HG03025 (cell line): ENCODE results near the gene RANBP3.

Source experiments
- ATAC-seq: cut with Tn5 transposase; IDR thresholded peaks from one replicate; pipeline ENCODE4 v1.9.1; 2021; ENCODE audit warnings: mild to moderate bottlenecking, moderate library complexity; ENCODE audit not compliant: unreplicated experiment, low FRiP score

Gene RANBP3

GRCh38 chr19:5953030-5953589 lies 24.8 kb downstream of the RANBP3 start:
- no peak for ATAC-seq

- no peak for ATAC-seq
These were observed 25.5 kb downstream of the RANBP3 start for GRCh38 chr19:5952193-5953029.

DNA sequence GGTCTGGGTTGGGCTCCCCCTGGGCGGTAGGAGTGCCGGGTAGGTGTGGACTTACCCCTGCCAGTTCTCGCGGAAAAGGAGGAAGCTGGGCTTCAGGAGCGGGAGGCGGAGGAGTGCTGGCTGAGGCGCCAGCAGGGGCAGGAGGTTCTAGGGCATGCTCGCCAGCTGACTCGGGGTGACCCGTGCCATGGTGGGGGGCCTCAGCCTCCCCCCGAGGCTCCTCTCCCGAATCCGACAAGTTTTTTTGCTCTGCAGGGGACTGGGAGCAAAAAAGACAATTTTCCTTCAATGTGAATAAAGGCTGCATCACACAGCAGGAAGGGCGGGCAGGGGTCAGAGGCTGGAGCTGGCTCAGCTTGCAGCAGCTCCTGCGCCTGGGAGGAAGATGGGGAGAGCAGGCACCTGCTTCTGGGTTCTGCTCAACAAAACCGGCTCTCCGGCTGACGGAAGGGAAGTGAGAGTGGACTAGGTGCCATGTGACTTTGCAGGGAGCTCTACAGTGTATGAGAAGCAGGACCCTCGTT lies 26.5 kb downstream of the RANBP3 start:
- no peak for ATAC-seq

DNA sequence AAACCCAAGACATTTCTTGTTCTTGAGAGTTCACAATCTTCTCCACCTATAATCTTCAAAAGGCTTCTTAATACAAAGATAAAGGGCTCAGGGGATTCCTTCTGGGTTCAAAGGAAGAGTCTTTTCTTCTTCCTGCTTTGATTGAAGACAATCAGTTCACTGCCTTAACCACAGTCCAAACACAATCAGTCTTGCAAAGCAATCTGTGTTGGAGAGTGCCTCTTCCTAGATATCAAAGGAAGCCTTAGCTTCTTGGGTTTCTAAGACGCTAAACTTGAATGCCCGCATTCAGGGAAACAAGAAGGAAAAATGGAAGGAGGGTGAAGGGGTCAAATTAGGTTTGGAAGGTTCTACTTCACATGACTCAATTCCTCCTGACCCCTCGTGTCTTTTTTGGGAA lies 27.2 kb downstream of the RANBP3 start:
- ATAC-seq = no peak

DNA sequence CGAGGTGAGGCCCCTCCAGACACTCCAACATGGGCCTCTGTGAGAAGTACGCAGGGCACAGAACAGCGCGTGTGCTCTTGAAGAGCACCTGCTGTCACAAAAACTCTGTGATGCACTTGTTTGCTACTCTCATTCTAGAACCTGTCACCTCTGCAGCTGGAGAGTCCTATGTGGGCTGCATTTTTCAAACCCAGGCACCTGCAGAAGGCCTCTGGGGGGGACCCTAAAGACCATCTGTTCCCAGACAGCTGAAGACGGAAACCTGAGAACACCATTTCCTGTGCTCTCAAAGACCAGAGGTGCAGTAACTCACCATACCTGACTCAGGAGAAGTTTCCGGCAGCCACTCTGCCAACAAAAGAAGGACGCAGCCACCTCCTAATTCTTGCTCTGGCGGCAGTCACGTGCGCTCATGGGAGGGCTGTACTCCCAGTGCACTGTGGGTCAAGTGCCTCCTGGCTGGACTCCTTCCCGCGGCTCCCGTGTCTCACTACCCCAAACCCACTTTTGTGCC lies 28.1 kb downstream of the RANBP3 start:
- no peak for ATAC-seq

DNA sequence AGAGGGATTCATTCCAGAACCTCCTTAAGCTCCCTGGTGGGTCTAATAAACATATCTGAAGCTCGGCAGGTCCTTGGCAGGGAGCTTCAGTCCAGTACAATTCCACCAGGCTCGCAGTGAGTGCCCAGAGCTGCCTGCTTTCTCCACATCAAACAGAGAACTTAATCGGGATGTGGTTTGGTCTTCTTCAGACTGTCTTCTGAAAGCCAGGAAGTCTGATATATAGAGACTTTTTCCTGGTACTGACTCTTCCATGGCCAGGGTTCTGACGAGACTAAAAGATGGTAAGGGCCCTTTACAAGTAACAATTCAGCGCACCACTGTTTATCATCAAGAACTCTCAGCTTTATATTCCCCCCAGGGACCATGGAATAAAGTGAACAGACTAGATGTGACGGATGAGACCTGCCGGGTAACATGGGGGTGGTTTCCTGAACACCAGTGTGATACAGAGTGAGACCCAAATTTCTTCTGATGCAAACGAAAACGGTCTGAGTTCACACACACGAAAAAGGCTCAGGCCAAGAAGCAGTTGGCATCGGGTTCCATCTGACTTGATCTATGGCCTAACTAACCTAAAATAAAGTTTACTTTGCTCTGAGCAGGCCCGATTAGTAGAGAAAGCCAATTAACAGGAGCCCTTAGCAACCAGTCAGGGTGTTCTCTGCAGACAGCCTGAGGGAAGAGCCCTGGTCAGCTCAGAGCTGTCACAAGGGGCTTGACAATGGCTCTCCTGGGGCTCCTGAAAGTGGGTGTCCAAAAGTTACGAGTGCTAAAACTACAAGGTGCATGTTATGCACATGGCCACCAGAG lies 29.0 kb downstream of the RANBP3 start:
- ATAC-seq = no peak

- ATAC-seq = no peak
These were observed 30.5 kb downstream of the RANBP3 start for GRCh38 chr19:5947435-5947834.

- ATAC-seq = no peak
These were observed 34.3 kb downstream of the RANBP3 start for GRCh38 chr19:5943623-5944022.

- no peak for ATAC-seq
These were observed 34.9 kb downstream of the RANBP3 start for GRCh38 chr19:5943045-5943444.

- no peak for ATAC-seq
These were observed 36.3 kb downstream of the RANBP3 start for GRCh38 chr19:5941673-5942072.

DNA sequence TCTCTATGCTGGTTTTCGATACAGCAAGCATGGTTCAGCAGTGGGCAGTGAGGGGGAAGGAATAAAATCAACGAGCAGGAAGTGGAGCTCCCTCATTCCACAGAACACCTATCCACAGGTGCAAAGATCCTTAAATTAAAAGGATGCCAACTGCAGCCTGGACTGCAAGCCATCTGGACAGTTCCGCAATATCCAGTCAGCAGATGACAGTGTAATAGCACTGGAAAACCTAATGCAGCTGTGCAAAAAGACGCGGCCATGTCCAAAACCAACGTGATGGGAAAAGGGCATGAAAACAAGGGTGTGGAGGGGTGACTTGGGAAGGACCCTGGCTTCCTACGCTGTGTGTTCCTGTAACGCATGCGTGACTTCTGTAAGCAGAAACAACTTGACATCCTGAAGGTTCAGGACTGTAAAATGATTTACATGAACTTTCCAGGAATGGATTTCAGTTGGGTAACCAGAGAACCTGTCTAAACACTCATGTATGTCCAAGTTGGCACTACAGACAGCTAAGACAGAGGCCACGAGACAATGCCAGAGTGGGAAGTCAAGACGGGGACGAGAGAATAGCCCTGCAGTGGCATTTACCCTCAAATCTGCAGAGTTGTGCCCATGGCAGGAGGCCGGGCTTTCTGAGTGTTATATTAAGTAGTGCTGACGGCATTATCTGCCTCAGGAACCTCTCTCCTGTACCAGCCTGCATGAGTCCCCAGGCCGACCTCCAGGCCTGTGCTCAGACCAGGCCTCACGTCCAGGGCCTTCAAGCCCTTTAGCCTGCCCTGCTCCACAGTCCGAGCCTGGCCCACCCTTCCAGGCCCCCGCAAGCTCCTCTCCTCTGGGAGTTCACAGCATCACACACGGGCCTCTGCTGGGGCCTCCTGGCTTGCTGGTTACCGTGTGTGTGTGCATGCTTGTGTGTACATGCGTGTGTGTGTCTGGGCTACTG lies 37.4 kb downstream of the RANBP3 start:
- no peak for ATAC-seq

- no peak for ATAC-seq
These were observed 40.4 kb downstream of the RANBP3 start for GRCh38 chr19:5937550-5937949.

DNA sequence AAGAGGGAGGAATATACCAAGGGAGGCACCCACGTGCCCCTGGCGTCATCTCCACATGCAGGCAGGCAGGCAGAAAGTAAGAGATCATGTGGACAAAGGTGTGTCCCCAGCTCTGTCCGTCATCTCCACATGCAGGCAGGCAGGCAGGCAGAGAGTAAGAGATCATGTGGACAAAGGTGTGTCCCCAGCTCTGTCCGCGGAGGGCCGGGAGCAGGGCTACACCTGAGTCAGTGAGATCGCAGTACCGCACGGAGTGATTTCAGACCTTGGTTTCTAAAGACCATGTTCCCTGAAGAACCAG lies 41.7 kb downstream of the RANBP3 start:
- no peak for ATAC-seq

DNA sequence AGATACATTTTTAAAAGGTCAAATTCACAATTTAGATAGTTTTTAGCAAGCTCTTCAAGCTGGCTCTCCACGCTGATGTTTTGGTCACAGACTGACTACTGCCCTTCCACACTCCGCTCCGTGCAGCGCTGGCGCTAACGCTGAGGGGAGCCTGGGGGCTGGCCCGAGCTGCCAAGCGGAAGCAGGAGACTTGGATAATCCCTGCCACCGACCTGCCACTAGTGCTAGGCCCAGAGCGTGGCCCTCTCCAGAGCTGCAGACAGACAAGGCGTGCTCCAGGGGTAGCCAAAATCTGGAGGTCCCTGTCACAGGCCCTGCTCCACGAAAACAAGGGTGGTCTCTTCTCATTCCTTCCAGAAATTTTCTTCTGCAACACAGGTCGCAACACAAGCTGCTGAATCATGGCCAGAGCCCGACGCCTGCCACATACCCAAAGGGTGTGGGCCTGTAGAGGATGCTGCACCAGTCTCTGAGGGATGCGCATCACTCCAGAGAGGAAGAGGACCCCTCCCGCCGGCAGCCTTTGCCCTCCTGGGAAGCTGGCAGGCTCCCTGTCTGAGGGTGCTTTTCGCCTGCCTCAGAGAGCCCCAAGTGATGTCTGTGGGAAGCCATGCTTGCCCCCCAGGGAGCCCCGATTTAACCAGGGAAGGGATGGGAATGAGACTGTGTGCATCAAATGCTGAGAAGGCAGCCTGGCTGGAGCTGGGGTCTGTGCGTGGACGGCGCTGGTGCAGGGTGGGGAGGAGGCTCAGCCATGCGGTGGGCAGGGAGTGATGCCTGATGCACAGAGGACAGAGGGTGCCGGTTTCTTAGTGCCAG lies 42.3 kb downstream of the RANBP3 start:
- ATAC-seq = no peak

- no peak for ATAC-seq
These were observed 43.0 kb downstream of the RANBP3 start for GRCh38 chr19:5934774-5935472.

DNA sequence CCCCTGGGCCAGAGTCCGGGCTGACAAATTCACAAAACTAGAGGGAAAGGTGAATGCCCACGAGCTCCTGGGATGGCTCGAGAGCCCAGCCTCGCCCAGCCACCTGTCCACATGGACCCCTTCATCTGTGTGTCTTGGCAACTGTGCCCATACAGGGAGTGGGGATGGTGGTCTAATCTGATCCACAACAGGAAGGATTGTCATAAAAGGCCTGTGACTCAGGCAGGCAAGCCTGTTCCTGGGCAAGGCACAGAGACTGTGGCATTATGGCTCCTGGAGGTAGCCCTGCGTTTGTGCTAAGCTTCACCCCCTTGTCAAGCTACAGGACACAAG lies 43.9 kb downstream of the RANBP3 start:
- ATAC-seq = no peak

- no peak for ATAC-seq
These were observed 44.4 kb downstream of the RANBP3 start for GRCh38 chr19:5933391-5934068.

GRCh38 chr19:5932609-5933262 lies 45.2 kb downstream of the RANBP3 start:
- ATAC-seq = no peak
